Thyroid gland (tissue), 4 donors: ENCODE results near the gene RANBP10.

Experiments used
- CTCF ChIP-seq, 6 experiments: fragments of 200-600 bp in 3 of 6; fragments of 450-650 bp in 3 of 6; sonication (generic) in 3 of 6; IDR thresholded peaks; one replicate each; pipeline ENCODE4 v1.5.1; 2016 to 2019; ENCODE audit warnings: antibody characterized with exemption in 6 of 6, mild to moderate bottlenecking in 2 of 6, inconsistent platforms in 1 of 6, moderate library complexity in 1 of 6
- POLR2A ChIP-seq, 2 donors: fragments of 450-650 bp; IDR thresholded peaks; one replicate each; pipeline ENCODE4 v1.6.1; 2017; ENCODE audit warnings: antibody characterized with exemption in 2 of 2, mild to moderate bottlenecking in 2 of 2, moderate library complexity in 1 of 2

GRCh38 chr16:67704110-67704509 lies 102.2 kb downstream of the RANBP10 start:
- no peak for TF ChIP-seq POLR2A (IDR thresholded peaks at IDR 0.05)
- TF ChIP-seq CTCF (IDR thresholded peaks at IDR 0.05), result no peak
